SK-N-SH (cell line): Measurements from ENCODE around the gene MZF1. TPM values are rescaled to one million over a fixed set of nuclear protein-coding genes. Genes with fewer than 3 reads are reported as not detected.

Source experiments
- CTCF ChIA-PET: fragments of 300-600, 350-600 bp; formaldehyde crosslinking; extraction: SDS; loops from one replicate; lab custom pipeline; 2021; lab: Yijun Ruan, JAX
- POLR2A ChIA-PET: fragments of 350-600 bp; sonication (Branson Sonifier 250); formaldehyde crosslinking; extraction: SDS; loops from one replicate; lab custom pipeline; 2020; ENCODE audit warnings: antibody characterized with exemption, inconsistent platforms; lab: Yijun Ruan, JAX
- DNase-seq: peaks from one replicate; pipeline ENCODE4 v3.0.0; 2012
- H2AFZ ChIP-seq: fragments of 200-600 bp; sonication (generic); 2 replicates; pipeline ENCODE4 v1.8.1; 2016; ENCODE audit warnings: antibody characterized with exemption, mild to moderate bottlenecking, low read depth
- H3F3A ChIP-seq: fragments of 200-600 bp; sonication (generic); replicated peaks from 2 replicates; pipeline ENCODE3; 2016; ENCODE audit warnings: antibody characterized with exemption, mild to moderate bottlenecking; ENCODE audit not compliant: insufficient read depth
- H3K27ac ChIP-seq, 2 experiments: fragments of 200-500 bp in 1 of 2; fragments of 200-600 bp in 1 of 2; sonication (Bioruptor generic) in 1 of 2; sonication (generic), shearing (Covaris generic) in 1 of 2; 2 replicates each; pipeline versions ENCODE4 v1.5.1 to v1.6.1; 2014 to 2016; ENCODE audit warnings: low read depth in 2 of 2, inconsistent platforms in 1 of 2, low read length in 1 of 2, mild to moderate bottlenecking in 1 of 2, mixed read lengths in 1 of 2
- H3K27me3 ChIP-seq: fragments of 200-600 bp; sonication (generic), shearing (Covaris generic); 2 replicates; pipeline ENCODE4 v1.6.1; 2016; ENCODE audit warnings: mixed run types; ENCODE audit not compliant: insufficient read depth
- H3K36me3 ChIP-seq, 2 experiments: fragments of 200-500 bp in 1 of 2; fragments of 200-600 bp in 1 of 2; sonication (Bioruptor generic) in 1 of 2; sonication (generic) in 1 of 2; replicated peaks in 1 of 2; 2 replicates each; pipeline versions ENCODE3 to v1.5.1; 2014 to 2016; ENCODE audit warnings: low read length in 1 of 2, mild to moderate bottlenecking in 1 of 2; ENCODE audit not compliant: insufficient read depth in 2 of 2, control insufficient read depth in 1 of 2
- H3K4me1 ChIP-seq, 2 experiments: fragments of 200-500 bp in 1 of 2; fragments of 200-600 bp in 1 of 2; sonication (Bioruptor generic) in 1 of 2; sonication (generic), shearing (Covaris generic) in 1 of 2; 2 replicates each; pipeline versions ENCODE4 v1.5.1 to v1.6.1; 2014 to 2016; ENCODE audit warnings: low read depth in 1 of 2, low read length in 1 of 2, mixed run types in 1 of 2; ENCODE audit not compliant: insufficient read depth in 2 of 2, control insufficient read depth in 1 of 2
- H3K4me2 ChIP-seq: fragments of 200-600 bp; sonication (generic), shearing (Covaris generic); 2 replicates; pipeline ENCODE4 v1.6.1; 2017; ENCODE audit warnings: mixed run types
- H3K4me3 ChIP-seq, 2 experiments: fragments of 200-500 bp in 1 of 2; fragments of 200-600 bp in 1 of 2; sonication (Bioruptor generic) in 1 of 2; sonication (generic), shearing (Covaris generic) in 1 of 2; 2 replicates each; pipeline versions ENCODE4 v1.5.1 to v1.8.1; 2014 to 2016; ENCODE audit warnings: low read depth in 2 of 2, inconsistent platforms in 1 of 2, low read length in 1 of 2, mild to moderate bottlenecking in 1 of 2, mixed read lengths in 1 of 2, moderate library complexity in 1 of 2
- H3K79me2 ChIP-seq: fragments of 200-600 bp; sonication (generic); 2 replicates; pipeline ENCODE4 v1.8.1; 2017; ENCODE audit warnings: mild to moderate bottlenecking; ENCODE audit not compliant: insufficient read depth
- H3K9ac ChIP-seq: fragments of 200-600 bp; sonication (generic); 2 replicates; pipeline ENCODE4 v1.6.1; 2017; ENCODE audit warnings: mixed run types
- H3K9me2 ChIP-seq: fragments of 200-600 bp; sonication (generic); 2 replicates; pipeline ENCODE4 v1.6.1; 2017; ENCODE audit warnings: mixed run types
- H3K9me3 ChIP-seq: fragments of 200-600 bp; sonication (generic); 2 replicates; pipeline ENCODE4 v1.6.1; 2017; ENCODE audit warnings: mixed run types, mild to moderate bottlenecking, moderate library complexity
- H4K20me1 ChIP-seq: fragments of 200-600 bp; sonication (generic); 2 replicates; pipeline ENCODE4 v1.6.1; 2017; ENCODE audit warnings: mild to moderate bottlenecking, mixed run types; ENCODE audit not compliant: insufficient read depth
- CHD2 ChIP-seq: fragments of 150-350 bp; IDR thresholded peaks from 2 replicates; pipeline ENCODE4 v1.6.1; 2018; ENCODE audit warnings: low read length; ENCODE audit not compliant: partially characterized antibody
- ELF1 ChIP-seq: IDR thresholded peaks from 2 replicates; pipeline ENCODE4 v1.4.0; 2012
- EP300 ChIP-seq, 2 experiments: IDR thresholded peaks; 2 replicates each; pipeline versions ENCODE4 v1.4.0 to v1.6.1; 2012; ENCODE audit warnings: borderline replicate concordance in 1 of 2, low read depth in 1 of 2, low read length in 1 of 2
- EZH2phosphoT487 ChIP-seq: fragments of 200-600 bp; sonication (generic); IDR thresholded peaks from 2 replicates; pipeline ENCODE4 v1.6.1; 2017; ENCODE audit warnings: low read depth, mixed run types, mild to moderate bottlenecking, antibody characterized with exemption, moderate library complexity, borderline replicate concordance
- FOXM1 ChIP-seq: IDR thresholded peaks from 2 replicates; pipeline ENCODE4 v1.4.0; 2012; ENCODE audit warnings: low read depth, mild to moderate bottlenecking
- GABPA ChIP-seq: IDR thresholded peaks from 2 replicates; pipeline ENCODE4 v1.4.0; 2012; ENCODE audit warnings: low read depth, mild to moderate bottlenecking
- GATA2 ChIP-seq: sonication (generic); formaldehyde crosslinking; IDR thresholded peaks from 2 replicates; pipeline ENCODE4 v1.5.0; 2020; ENCODE audit warnings: mild to moderate bottlenecking, missing genetic modification reagents
- MEF2A ChIP-seq: IDR thresholded peaks from 2 replicates; pipeline ENCODE4 v1.4.0; 2012; ENCODE audit warnings: low read depth, borderline replicate concordance
- MXI1 ChIP-seq: IDR thresholded peaks from 2 replicates; pipeline ENCODE4 v1.6.1; 2012; ENCODE audit warnings: mild to moderate bottlenecking, low read depth, low read length, improper control_type of control experiment
- POLR2AphosphoS5 ChIP-seq: IDR thresholded peaks from 2 replicates; pipeline ENCODE4 v1.6.1; 2012; ENCODE audit warnings: low read depth, low read length
- RCOR1 ChIP-seq: fragments of 150-350 bp; IDR thresholded peaks from 2 replicates; pipeline ENCODE4 v1.6.1; 2017; ENCODE audit warnings: antibody characterized with exemption, low read length
- TAF1 ChIP-seq: IDR thresholded peaks from 2 replicates; pipeline ENCODE4 v1.6.1; 2012; ENCODE audit warnings: low read depth, mild to moderate bottlenecking, low read length, moderate library complexity, borderline replicate concordance
- TCF12 ChIP-seq: IDR thresholded peaks from 2 replicates; pipeline ENCODE4 v1.4.0; 2012
- WGBS: methylation state at CpG from one replicate; pipeline ENCODE4 v1.1.6; 2017; ENCODE audit warnings: low lambda C conversion rate; 5-methylcytosine and 5-hydroxymethylcytosine counted together
- polyA plus RNA-seq, 3 experiments: library from polyadenylated mRNA; depleted of rRNA; stranded (reverse); fragments of >200 nt; gene quantifications; 2 replicates each; pipeline ENCODE4 v1.2.3, GENCODE V29; 2012
- TF ChIP-seq, protein P1 (sequence below): fragments of 150-350 bp; IDR thresholded peaks from 2 replicates; pipeline ENCODE4 v1.6.1; 2017; ENCODE audit warnings: antibody characterized with exemption, low read length, low read depth, borderline replicate concordance
- TF ChIP-seq, protein P2 (sequence below): fragments of 200-600 bp; sonication (generic); IDR thresholded peaks from 2 replicates; pipeline ENCODE4 v1.6.1; 2017; ENCODE audit warnings: antibody characterized with exemption, mild to moderate bottlenecking, moderate library complexity
- TF ChIP-seq, protein P3 (sequence below): fragments of 150-350 bp; IDR thresholded peaks from 2 replicates; pipeline ENCODE4 v1.6.1; 2016; ENCODE audit warnings: mild to moderate bottlenecking, low read depth, low read length

MZF1 gene
- polyA plus RNA-seq, 1 of the 3 experiments (the other 2 are of a cell fraction) = 31.8 TPM

DNA sequence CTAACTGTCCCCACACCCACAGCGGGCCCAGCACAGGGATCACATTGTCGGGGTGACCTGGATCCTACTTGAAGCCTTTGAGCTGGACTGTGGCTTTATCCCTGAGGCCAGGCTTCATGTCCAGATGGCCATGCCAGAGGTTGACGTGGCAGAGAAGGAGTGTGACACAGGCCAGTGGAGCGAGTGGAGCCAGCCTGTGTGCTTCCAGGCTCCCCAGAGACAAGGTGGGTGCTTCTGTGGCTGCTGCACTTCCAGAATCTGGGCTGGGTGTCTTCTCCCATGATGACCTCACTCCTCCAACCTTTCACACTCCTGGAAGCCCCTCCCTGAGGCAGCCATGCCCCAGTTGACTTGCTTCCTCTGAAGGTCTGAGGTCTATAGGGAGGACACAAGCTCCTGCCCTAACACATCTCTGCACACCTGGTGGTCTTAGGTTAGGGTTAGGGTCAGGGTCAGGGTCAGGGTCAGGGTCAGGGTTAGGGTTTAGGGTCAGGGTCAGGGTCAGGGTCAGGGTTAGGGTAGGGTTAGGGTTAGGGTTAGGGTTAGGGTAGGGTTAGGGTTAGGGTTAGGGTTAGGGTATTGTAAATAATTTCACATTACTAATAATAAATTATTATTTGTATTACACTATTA, 13.1 kb upstream of the MZF1 start (continued):
- TF ChIP-seq, protein P1, sequence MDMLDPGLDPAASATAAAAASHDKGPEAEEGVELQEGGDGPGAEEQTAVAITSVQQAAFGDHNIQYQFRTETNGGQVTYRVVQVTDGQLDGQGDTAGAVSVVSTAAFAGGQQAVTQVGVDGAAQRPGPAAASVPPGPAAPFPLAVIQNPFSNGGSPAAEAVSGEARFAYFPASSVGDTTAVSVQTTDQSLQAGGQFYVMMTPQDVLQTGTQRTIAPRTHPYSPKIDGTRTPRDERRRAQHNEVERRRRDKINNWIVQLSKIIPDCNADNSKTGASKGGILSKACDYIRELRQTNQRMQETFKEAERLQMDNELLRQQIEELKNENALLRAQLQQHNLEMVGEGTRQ = no peak
- no peak for TF ChIP-seq EP300 (IDR thresholded peaks at IDR 0.05; ENCODE audit: borderline replicate concordance in 1 of 2, low read depth in 1 of 2, low read length in 1 of 2)

GRCh38 chr19:58585442-58586132, 12.5 kb upstream of the MZF1 start:
- Histone ChIP-seq H4K20me1 (no peaks in the 10 kb centered on the region), H3K4me3 (no peak overlapping the region), H3K4me1 (peaks cover 0 to 6% of the 10 kb centered on the region in 2 experiments; a peak in 1 of 4 replicates), H3K4me2 (no peak overlapping the region), H3K36me3 (peaks cover 12 to 19% of the 10 kb centered on the region in 2 experiments), H3K27me3 (no peaks in the 10 kb centered on the region), H3K9me3 (no peaks in the 10 kb centered on the region), H3K9ac (no peak overlapping the region), H3K9me2 (no peaks in the 10 kb centered on the region), H3K79me2 (peaks cover 20% of the 10 kb centered on the region; the same call in 1 of the 2 replicates), H3F3A (peaks cover 9% of the 10 kb centered on the region), H2AFZ (no peak overlapping the region), H3K27ac (peak overlapping the region in 1 of 2 experiments; percentile 59; a peak in 1 of 4 replicates)
- ChIA-PET CTCF (no interaction called here), POLR2A (no interaction called here)
- no peak for DNase-seq
- TF ChIP-seq GATA2 (CRISPR knock-in tag) (no peak), GABPA (no peak), EZH2phosphoT487 (no peak), MXI1 (no peak), RCOR1 (no peak), POLR2AphosphoS5 (no peak), MEF2A (no peak), FOXM1 (no peak), TAF1 (no peak), ELF1 (no peak), TCF12 (no peak), CHD2 (no peak)
- TF ChIP-seq, protein P2, sequence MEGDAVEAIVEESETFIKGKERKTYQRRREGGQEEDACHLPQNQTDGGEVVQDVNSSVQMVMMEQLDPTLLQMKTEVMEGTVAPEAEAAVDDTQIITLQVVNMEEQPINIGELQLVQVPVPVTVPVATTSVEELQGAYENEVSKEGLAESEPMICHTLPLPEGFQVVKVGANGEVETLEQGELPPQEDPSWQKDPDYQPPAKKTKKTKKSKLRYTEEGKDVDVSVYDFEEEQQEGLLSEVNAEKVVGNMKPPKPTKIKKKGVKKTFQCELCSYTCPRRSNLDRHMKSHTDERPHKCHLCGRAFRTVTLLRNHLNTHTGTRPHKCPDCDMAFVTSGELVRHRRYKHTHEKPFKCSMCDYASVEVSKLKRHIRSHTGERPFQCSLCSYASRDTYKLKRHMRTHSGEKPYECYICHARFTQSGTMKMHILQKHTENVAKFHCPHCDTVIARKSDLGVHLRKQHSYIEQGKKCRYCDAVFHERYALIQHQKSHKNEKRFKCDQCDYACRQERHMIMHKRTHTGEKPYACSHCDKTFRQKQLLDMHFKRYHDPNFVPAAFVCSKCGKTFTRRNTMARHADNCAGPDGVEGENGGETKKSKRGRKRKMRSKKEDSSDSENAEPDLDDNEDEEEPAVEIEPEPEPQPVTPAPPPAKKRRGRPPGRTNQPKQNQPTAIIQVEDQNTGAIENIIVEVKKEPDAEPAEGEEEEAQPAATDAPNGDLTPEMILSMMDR = no peak
- TF ChIP-seq, protein P1 = no peak
- TF ChIP-seq, protein P3, sequence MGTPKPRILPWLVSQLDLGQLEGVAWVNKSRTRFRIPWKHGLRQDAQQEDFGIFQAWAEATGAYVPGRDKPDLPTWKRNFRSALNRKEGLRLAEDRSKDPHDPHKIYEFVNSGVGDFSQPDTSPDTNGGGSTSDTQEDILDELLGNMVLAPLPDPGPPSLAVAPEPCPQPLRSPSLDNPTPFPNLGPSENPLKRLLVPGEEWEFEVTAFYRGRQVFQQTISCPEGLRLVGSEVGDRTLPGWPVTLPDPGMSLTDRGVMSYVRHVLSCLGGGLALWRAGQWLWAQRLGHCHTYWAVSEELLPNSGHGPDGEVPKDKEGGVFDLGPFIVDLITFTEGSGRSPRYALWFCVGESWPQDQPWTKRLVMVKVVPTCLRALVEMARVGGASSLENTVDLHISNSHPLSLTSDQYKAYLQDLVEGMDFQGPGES = no peak
- 73% methylated on average over 5 of the region's 6 CpGs for WGBS
